Measurements from ENCODE around the gene XK.

- TF ChIP-seq CTCF (conservative IDR thresholded peaks at IDR 0.05 in 1 of 2, IDR thresholded peaks at IDR 0.05 in 1 of 2; ENCODE audit: extremely low read depth in 1 of 2, insufficient read depth in 1 of 2, low read depth in 1 of 2, low read length in 2 of 2), result no peak
- TF ChIP-seq EZH2 (IDR thresholded peaks at IDR 0.05; ENCODE audit: borderline replicate concordance, low read length), result no peak
Observed at GRCh38 chrX:37759878-37760418, 74.4 kb downstream of the XK start.

All from mammary epithelial cell (primary cell).